Measurements from ENCODE around the gene CACNA2D3. TPM values are rescaled to one million over a fixed set of nuclear protein-coding genes. Genes with fewer than 3 reads are reported as not detected.

Gene CACNA2D3
- total and polyA plus RNA-seq, 7 donors: 2.7 to 13.5 (median 9.0) TPM

DNA sequence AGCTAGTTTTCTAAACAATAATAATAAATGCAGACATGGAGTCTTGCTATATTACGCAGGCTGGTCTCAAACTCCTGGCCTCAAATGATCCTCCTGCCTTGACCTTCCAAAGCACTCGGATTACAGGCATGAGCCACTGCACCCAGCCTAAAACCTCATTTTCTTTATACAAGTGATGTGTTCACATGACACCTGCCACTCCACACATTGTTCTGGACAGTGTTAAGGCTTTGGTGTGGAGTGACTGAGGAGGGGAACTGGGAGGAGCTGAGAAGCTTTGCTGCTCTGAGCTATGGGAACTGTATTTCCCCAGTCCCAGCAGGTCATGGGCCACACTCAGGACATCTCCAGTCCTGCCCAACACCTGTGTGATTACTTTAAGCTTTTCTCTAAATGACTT, 425.5 kb downstream of the CACNA2D3 start:
- ATAC-seq (no peak), DNase-seq (no peak)
- no peaks in the 10 kb centered on the region for H3K27me3 ChIP-seq (ENCODE audit: insufficient read depth in 3 of 3, low read length in 2 of 3)
- no peak overlapping the region for H3K27ac ChIP-seq
- H3K9me3 ChIP-seq: no peaks in the 10 kb centered on the region
- TF ChIP-seq, protein P1, sequence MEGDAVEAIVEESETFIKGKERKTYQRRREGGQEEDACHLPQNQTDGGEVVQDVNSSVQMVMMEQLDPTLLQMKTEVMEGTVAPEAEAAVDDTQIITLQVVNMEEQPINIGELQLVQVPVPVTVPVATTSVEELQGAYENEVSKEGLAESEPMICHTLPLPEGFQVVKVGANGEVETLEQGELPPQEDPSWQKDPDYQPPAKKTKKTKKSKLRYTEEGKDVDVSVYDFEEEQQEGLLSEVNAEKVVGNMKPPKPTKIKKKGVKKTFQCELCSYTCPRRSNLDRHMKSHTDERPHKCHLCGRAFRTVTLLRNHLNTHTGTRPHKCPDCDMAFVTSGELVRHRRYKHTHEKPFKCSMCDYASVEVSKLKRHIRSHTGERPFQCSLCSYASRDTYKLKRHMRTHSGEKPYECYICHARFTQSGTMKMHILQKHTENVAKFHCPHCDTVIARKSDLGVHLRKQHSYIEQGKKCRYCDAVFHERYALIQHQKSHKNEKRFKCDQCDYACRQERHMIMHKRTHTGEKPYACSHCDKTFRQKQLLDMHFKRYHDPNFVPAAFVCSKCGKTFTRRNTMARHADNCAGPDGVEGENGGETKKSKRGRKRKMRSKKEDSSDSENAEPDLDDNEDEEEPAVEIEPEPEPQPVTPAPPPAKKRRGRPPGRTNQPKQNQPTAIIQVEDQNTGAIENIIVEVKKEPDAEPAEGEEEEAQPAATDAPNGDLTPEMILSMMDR (IDR thresholded peaks at IDR 0.05): no peak
- no peak overlapping the region for H3K4me3 ChIP-seq
- intact Hi-C loops (cut with DNase I): no loop called here
- no peaks in the 10 kb centered on the region for H3K4me1 ChIP-seq
- WGBS, 3 donors: 88 to 95% (median 94%) methylated on average over 2 of the region's 2 CpGs
- H3K36me3 ChIP-seq (ENCODE audit: insufficient read depth in 1 of 2, low read depth in 1 of 2): no peaks in the 10 kb centered on the region

GRCh38 chr3:54549607-54550220, 427.4 kb downstream of the CACNA2D3 start:
- no peaks in the 10 kb centered on the region for H3K9me3 ChIP-seq
- intact Hi-C loops (cut with DNase I): no loop called here
- TF ChIP-seq, protein P1 (IDR thresholded peaks at IDR 0.05): no peak
- no peak overlapping the region for H3K4me3 ChIP-seq
- no peaks in the 10 kb centered on the region for H3K27me3 ChIP-seq (ENCODE audit: insufficient read depth in 3 of 3, low read length in 2 of 3)
- no peaks in the 10 kb centered on the region for H3K4me1 ChIP-seq
- no peaks in the 10 kb centered on the region for H3K36me3 ChIP-seq (ENCODE audit: insufficient read depth in 1 of 2, low read depth in 1 of 2)
- WGBS, 3 donors: 80 to 87% (median 84%) methylated on average over 10 of the region's 10 CpGs
- DNase-seq (no peak), ATAC-seq (no peak)
- no peak overlapping the region for H3K27ac ChIP-seq

DNA sequence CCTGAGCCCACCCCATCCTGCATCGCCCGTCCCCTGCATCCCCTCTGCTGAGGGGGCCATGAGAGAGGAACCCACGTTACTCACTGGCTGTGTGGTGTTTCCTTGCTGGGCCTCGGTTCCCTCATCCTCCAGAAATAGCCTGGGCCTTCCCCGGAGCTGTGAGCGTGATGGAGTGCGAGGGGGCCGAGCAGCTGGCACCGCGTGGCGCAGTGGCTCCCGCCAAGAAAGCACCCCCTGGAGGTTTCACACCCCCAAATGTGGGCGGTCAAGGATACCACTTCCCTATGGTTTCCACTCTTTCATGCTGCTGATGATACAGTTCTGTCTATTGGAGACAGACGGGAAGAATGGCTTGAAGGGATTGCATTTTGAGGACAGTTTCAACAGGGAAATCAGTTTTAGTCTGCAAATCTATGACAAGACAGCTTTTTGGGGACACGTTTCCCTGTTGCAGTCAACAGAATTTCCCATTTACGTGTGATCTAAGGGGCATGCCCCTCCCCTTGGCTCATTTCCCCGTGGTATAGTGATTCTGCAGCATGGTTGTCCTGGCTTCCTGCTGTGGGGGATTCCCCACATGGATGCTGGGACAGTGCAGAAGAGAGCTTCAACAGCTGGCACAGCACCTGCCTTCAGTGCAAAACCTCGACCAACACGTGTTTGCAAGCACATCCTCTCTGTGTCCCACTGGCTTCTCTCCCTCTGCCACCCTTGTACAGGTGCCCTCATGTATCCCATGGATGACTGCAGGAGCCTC, 428.0 kb downstream of the CACNA2D3 start:
- ATAC-seq: no peak

DNA sequence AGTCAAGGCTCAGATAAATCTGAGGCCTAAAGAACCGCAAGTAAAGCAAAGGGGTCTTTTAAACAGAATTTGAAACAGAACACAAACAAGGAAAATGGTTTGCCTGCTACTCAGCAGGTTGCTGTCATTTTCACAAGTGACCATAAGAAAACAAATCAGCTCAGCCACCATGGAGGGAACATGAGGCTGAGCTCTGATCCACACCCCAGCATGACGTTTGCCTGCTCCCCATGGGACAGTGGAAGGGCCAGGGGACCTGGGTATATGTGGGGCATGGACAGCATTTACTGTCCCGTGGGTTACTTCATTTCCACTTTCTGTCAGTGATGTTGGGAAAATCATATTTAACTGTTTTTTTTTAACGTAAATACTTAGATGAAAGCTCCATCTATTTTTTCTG, 434.3 kb downstream of the CACNA2D3 start:
- H3K36me3 ChIP-seq (ENCODE audit: insufficient read depth in 1 of 2, low read depth in 1 of 2): no peaks in the 10 kb centered on the region
- H3K27ac ChIP-seq: no peak overlapping the region
- no peaks in the 10 kb centered on the region for H3K4me1 ChIP-seq
- H3K27me3 ChIP-seq (ENCODE audit: insufficient read depth in 3 of 3, low read length in 2 of 3): no peaks in the 10 kb centered on the region
- 62 to 68% (median 67%) methylated on average over 4 of the region's 4 CpGs for WGBS, 3 donors
- ATAC-seq (no peak), DNase-seq (no peak)
- H3K4me3 ChIP-seq: no peak overlapping the region
- TF ChIP-seq, protein P1 (IDR thresholded peaks at IDR 0.05): no peak
- no peaks in the 10 kb centered on the region for H3K9me3 ChIP-seq
- intact Hi-C loops (cut with DNase I): no loop called here

More for the DNA sequence above, 428.0 kb downstream of the CACNA2D3 start:
- DNase-seq: no peak
- intact Hi-C loops (cut with DNase I): no loop called here
- no peaks in the 10 kb centered on the region for H3K27me3 ChIP-seq (ENCODE audit: insufficient read depth in 3 of 3, low read length in 2 of 3)
- H3K4me1 ChIP-seq: no peaks in the 10 kb centered on the region
- H3K9me3 ChIP-seq: no peaks in the 10 kb centered on the region
- no peak overlapping the region for H3K4me3 ChIP-seq
- H3K36me3 ChIP-seq (ENCODE audit: insufficient read depth in 1 of 2, low read depth in 1 of 2): no peaks in the 10 kb centered on the region
- TF ChIP-seq, protein P1 (IDR thresholded peaks at IDR 0.05): no peak
- 75 to 80% (median 79%) methylated on average over 19 of the region's 19 CpGs for WGBS, 3 donors
- no peak overlapping the region for H3K27ac ChIP-seq

Measured in psoas muscle (tissue), 8 donors.